HEK293 (cell line): ENCODE results near the gene TPM4.

ENCODE experiments used
- CTCF ChIA-PET: fragments of 350-600 bp; formaldehyde crosslinking; extraction: SDS; loops from one replicate; lab custom pipeline; 2021; ENCODE audit warnings: antibody characterized with exemption; lab: Yijun Ruan, JAX
- POLR2A ChIA-PET: fragments of 300-600 bp; formaldehyde crosslinking; extraction: SDS; loops from one replicate; lab custom pipeline; 2020; ENCODE audit warnings: antibody characterized with exemption, inconsistent platforms; lab: Yijun Ruan, JAX
- H3K27ac ChIP-seq: fragments of 200-500 bp; sonication (Bioruptor generic); 2 replicates; pipeline ENCODE4 v1.5.1; 2014; ENCODE audit warnings: low read depth, low read length, control low read depth, inconsistent platforms; ENCODE audit errors: extremely low read depth
- H3K36me3 ChIP-seq, 2 experiments: fragments of 200-500 bp in 1 of 2; sonication (Bioruptor generic) in 1 of 2; 1 replicate in 1 of 2; 2 replicates in 1 of 2; pipeline ENCODE4 v1.5.1; 2014 to 2017; ENCODE audit warnings: inconsistent platforms in 2 of 2, low read length in 2 of 2; ENCODE audit not compliant: control insufficient read depth in 2 of 2, insufficient read depth in 1 of 2
- H3K4me1 ChIP-seq: fragments of 200-500 bp; sonication (Bioruptor generic); 2 replicates; pipeline ENCODE4 v1.5.1; 2014; ENCODE audit warnings: mild to moderate bottlenecking, low read length, inconsistent platforms; ENCODE audit not compliant: control insufficient read depth, insufficient read depth
- H3K4me3 ChIP-seq: 2 replicates; pipeline ENCODE4 v1.5.1; 2011; ENCODE audit warnings: low read depth, mild to moderate bottlenecking, control low read depth, low read length, moderate library complexity
- H3K9me3 ChIP-seq: fragments of 200-500 bp; sonication (Bioruptor generic); 2 replicates; pipeline ENCODE4 v1.5.1; 2014; ENCODE audit warnings: low read depth, low read length, inconsistent platforms; ENCODE audit not compliant: control insufficient read depth, insufficient read depth
- ELK4 ChIP-seq: IDR thresholded peaks from 2 replicates; pipeline ENCODE4 v1.6.1; 2011; ENCODE audit warnings: mild to moderate bottlenecking, low read depth, low read length, borderline replicate concordance
- GFI1B ChIP-seq: fragments of 450-650 bp; formaldehyde crosslinking; IDR thresholded peaks from 2 replicates; pipeline ENCODE4 v1.5.1; 2016; ENCODE audit warnings: missing biosample characterization, missing genetic modification characterization
- HIC1 ChIP-seq: fragments of 450-650 bp; formaldehyde crosslinking; IDR thresholded peaks from 2 replicates; pipeline ENCODE4 v1.5.1; 2016; ENCODE audit warnings: missing biosample characterization, missing genetic modification characterization
- KLF16 ChIP-seq: fragments of 450-650 bp; formaldehyde crosslinking; IDR thresholded peaks from 2 replicates; pipeline ENCODE4 v1.5.1; 2017; ENCODE audit warnings: missing biosample characterization, missing genetic modification characterization
- KLF7 ChIP-seq: fragments of 450-650 bp; formaldehyde crosslinking; IDR thresholded peaks from 2 replicates; pipeline ENCODE4 v1.5.1; 2016; ENCODE audit warnings: missing biosample characterization, missing genetic modification characterization, borderline replicate concordance
- REST ChIP-seq: fragments of 450-650 bp; formaldehyde crosslinking; IDR thresholded peaks from 2 replicates; pipeline ENCODE4 v1.5.1; 2016; ENCODE audit warnings: missing biosample characterization, missing genetic modification characterization
- SCRT1 ChIP-seq: fragments of 450-650 bp; formaldehyde crosslinking; IDR thresholded peaks from 2 replicates; pipeline ENCODE4 v1.5.1; 2016; ENCODE audit warnings: missing biosample characterization, missing genetic modification characterization, borderline replicate concordance
- ZBTB21 ChIP-seq: fragments of 450-650 bp; formaldehyde crosslinking; IDR thresholded peaks from 2 replicates; pipeline ENCODE4 v1.5.1; 2017; ENCODE audit warnings: missing biosample characterization, missing genetic modification characterization
- ZBTB6 ChIP-seq: fragments of 450-650 bp; formaldehyde crosslinking; IDR thresholded peaks from 2 replicates; pipeline ENCODE4 v1.5.1; 2017; ENCODE audit warnings: missing biosample characterization, missing genetic modification characterization
- ZFHX2 ChIP-seq: fragments of 450-650 bp; formaldehyde crosslinking; conservative IDR thresholded peaks from 2 replicates; pipeline ENCODE4 v1.5.1; 2016; ENCODE audit warnings: missing biosample characterization, missing genetic modification characterization
- ZNF114 ChIP-seq: fragments of 450-650 bp; formaldehyde crosslinking; IDR thresholded peaks from 2 replicates; pipeline ENCODE4 v1.5.0; 2017; ENCODE audit warnings: missing biosample characterization, missing genetic modification characterization
- ZNF132 ChIP-seq: fragments of 450-650 bp; formaldehyde crosslinking; IDR thresholded peaks from 2 replicates; pipeline ENCODE4 v1.5.1; 2017; ENCODE audit warnings: missing biosample characterization, missing genetic modification characterization, borderline replicate concordance
- ZNF184 ChIP-seq: fragments of 450-650 bp; IDR thresholded peaks from 2 replicates; pipeline ENCODE4 v1.5.1; 2018; ENCODE audit warnings: missing biosample characterization, mild to moderate bottlenecking, missing genetic modification characterization
- ZNF24 ChIP-seq: fragments of 450-650 bp; formaldehyde crosslinking; IDR thresholded peaks from 2 replicates; pipeline ENCODE4 v1.5.1; 2016; ENCODE audit warnings: missing biosample characterization, missing genetic modification characterization
- ZNF280C ChIP-seq: fragments of 450-650 bp; formaldehyde crosslinking; IDR thresholded peaks from 2 replicates; pipeline ENCODE4 v1.5.1; 2016; ENCODE audit warnings: missing biosample characterization, missing genetic modification characterization
- ZNF558 ChIP-seq: fragments of 450-650 bp; formaldehyde crosslinking; IDR thresholded peaks from 2 replicates; pipeline ENCODE4 v1.5.1; 2016; ENCODE audit warnings: missing biosample characterization, missing genetic modification characterization
- ZNF664 ChIP-seq: fragments of 450-650 bp; formaldehyde crosslinking; IDR thresholded peaks from 2 replicates; pipeline ENCODE4 v1.5.1; 2016; ENCODE audit warnings: missing biosample characterization, missing genetic modification characterization
- ZSCAN16 ChIP-seq: fragments of 450-650 bp; formaldehyde crosslinking; IDR thresholded peaks from 2 replicates; pipeline ENCODE4 v1.5.1; 2016; ENCODE audit warnings: missing biosample characterization, missing genetic modification characterization
- ZSCAN18 ChIP-seq: fragments of 450-650 bp; formaldehyde crosslinking; IDR thresholded peaks from 2 replicates; pipeline ENCODE4 v1.5.1; 2016; ENCODE audit warnings: missing biosample characterization, missing genetic modification characterization

TPM4 gene

GRCh38 chr19:16121141-16121540 lies 44.8 kb downstream of the TPM4 start:
- peaks cover 24 to 85% of the 10 kb centered on the region in 2 experiments for H3K36me3 ChIP-seq
- ChIA-PET POLR2A (no interaction called here), CTCF (interaction anchor here (1.3 kb wide), 1 partner anchor 10 kb away, joined by 3 read pairs; no protein-coding TSS in a partner anchor)
- H3K4me3 ChIP-seq: no peak overlapping the region
- no peaks in the 10 kb centered on the region for H3K9me3 ChIP-seq
- H3K27ac ChIP-seq: no peak overlapping the region
- no peaks in the 10 kb centered on the region for H3K4me1 ChIP-seq
- TF ChIP-seq SCRT1 (tag by site-specific recombination): no peak
- TF ChIP-seq ZNF132 (tag by site-specific recombination): no peak
- no peak for TF ChIP-seq HIC1 (tag by site-specific recombination)
- TF ChIP-seq REST (tag by site-specific recombination): no peak
- no peak for TF ChIP-seq KLF7 (tag by site-specific recombination)
- no peak for TF ChIP-seq ZNF184 (tag by site-specific recombination)
- no peak for TF ChIP-seq ZBTB21 (tag by site-specific recombination)
- TF ChIP-seq, all 188 proteins: peak for 0

- H3K27ac ChIP-seq: no peak overlapping the region
- ChIA-PET POLR2A (interaction anchor here (0.8 kb wide), 1 partner anchor 47 kb away, joined by 3 read pairs; no protein-coding TSS in a partner anchor), CTCF (no interaction called here)
- H3K4me1 ChIP-seq: no peaks in the 10 kb centered on the region
- no peaks in the 10 kb centered on the region for H3K9me3 ChIP-seq
- TF ChIP-seq ZNF664 (tag by site-specific recombination): no peak
- TF ChIP-seq ZBTB6: no peak
- TF ChIP-seq ZNF24: no peak
- no peak for TF ChIP-seq ZFHX2 (tag by site-specific recombination)
- TF ChIP-seq KLF16 (tag by site-specific recombination): no peak
- TF ChIP-seq ZNF558 (tag by site-specific recombination): no peak
- TF ChIP-seq ELK4: no peak
- no peak for TF ChIP-seq ZSCAN18 (tag by site-specific recombination)
- TF ChIP-seq ZNF114 (tag by site-specific recombination): no peak
- no peak for TF ChIP-seq ZSCAN16 (tag by site-specific recombination)
- TF ChIP-seq ZNF280C (tag by site-specific recombination): no peak
- no peak for TF ChIP-seq GFI1B (tag by site-specific recombination)
- TF ChIP-seq, all 188 proteins: peak for 0
- Histone ChIP-seq H3K36me3 (peaks cover 20 to 92% of the 10 kb centered on the region in 2 experiments), H3K4me3 (no peak overlapping the region)
These were observed 45.7 kb downstream of the TPM4 start for GRCh38 chr19:16121967-16122366.
